GM12872 (cell line): ENCODE data around the gene UPK2.

Experiments used
- CTCF ChIP-seq: IDR thresholded peaks from 3 replicates; pipeline ENCODE4 v1.5.1; 2011; ENCODE audit warnings: low read depth, mild to moderate bottlenecking, low read length, moderate library complexity; ENCODE audit not compliant: insufficient read depth

The UPK2 gene

GRCh38 chr11:118975771-118976709, 19.9 kb downstream of the UPK2 start:
- no peak for TF ChIP-seq CTCF

GRCh38 chr11:118979434-118979833, 23.3 kb downstream of the UPK2 start:
- TF ChIP-seq CTCF = no peak

GRCh38 chr11:118980191-118980881, 24.2 kb downstream of the UPK2 start:
- TF ChIP-seq CTCF = no peak

- no peak for TF ChIP-seq CTCF
Observed at GRCh38 chr11:118984825-118985224, 28.7 kb downstream of the UPK2 start.

- TF ChIP-seq CTCF = no peak
Observed at GRCh38 chr11:118988280-118988679, 32.2 kb downstream of the UPK2 start.

- peak; percentile 53; the same call in 2 of the 3 replicates for TF ChIP-seq CTCF
Observed at GRCh38 chr11:118996926-118997626, 41.0 kb downstream of the UPK2 start.

GRCh38 chr11:118997627-118998387, 41.7 kb downstream of the UPK2 start, which contains the start of gene CENATAC:
Gene CENATAC (plus strand): TSS chr11:118998138. CDS start chr11:118998198, 60 bp downstream.
- TF ChIP-seq CTCF = no peak
